NCI-H2196 treated with DMSO at 0.1 percent for 48 hours (cell line): Measurements from ENCODE around the gene CILP.
A peak's percentile ranks its signal among the peaks of the same experiment; 100 is the strongest.
"Not testable (repeated sequence)": the region's sequence is repeated elsewhere in the genome, so short reads cannot be mapped to it uniquely, and the experiment has no call there.

Source experiments
- DNase-seq: peaks from one replicate; lab custom pipeline; 2025; ENCODE audit not compliant: unreplicated experiment; lab: John Stamatoyannopoulos, UW

Gene CILP

DNA sequence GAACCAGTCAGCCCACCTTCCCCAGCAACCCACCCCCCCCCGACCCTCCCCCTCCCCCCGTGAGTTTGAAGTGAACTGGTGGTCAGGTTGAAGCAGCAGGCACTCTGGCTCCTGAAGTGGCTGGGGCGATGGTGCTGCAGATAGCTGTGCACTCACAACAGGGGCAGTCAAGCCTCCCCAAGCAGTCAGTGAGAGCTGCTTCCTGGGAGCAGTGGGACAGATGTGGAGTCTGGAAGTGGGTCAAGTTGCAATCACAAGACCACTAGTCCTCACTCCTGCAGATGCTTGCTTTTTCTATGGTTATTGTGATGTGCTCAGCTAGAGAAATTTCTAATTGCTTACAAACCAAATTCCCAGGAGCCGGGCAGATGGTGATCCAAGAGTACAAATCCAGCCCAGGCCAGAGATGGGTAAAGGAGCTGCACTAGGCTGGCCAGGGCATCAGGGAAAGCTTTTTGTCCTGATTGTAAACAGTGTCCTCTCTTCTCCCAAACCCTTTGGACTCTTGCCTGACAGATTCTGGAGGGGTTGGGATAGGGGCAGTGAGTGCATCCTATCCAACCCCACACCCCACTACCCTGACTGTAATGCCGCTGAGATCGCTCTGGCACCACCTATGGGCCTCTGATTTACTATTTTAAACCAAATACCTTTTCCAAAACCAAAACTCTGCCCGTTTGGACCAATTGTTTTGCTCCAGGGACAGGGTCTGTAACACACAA is 16.3 kb downstream of the CILP start:
- DNase-seq = no peak

DNA sequence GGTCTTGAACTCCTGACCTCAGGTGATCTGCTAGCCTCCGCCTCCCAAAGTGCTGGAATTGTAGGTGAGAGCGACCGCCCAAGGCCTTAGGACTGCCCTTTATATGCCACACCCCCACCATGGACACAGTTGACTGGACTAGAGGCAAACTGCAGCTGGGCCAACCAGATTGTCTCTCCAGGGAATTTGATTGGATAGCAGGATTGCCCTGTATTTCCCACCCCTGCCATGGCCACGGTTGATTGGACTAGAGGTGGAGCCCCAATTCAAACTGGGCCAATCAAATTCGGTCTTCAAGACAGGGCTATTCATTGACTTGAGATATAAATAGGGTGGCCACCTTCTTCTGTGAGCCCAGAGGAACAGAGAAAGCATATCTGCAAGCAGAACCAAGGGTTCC is 19.3 kb downstream of the CILP start:
- no peak for DNase-seq

DNA sequence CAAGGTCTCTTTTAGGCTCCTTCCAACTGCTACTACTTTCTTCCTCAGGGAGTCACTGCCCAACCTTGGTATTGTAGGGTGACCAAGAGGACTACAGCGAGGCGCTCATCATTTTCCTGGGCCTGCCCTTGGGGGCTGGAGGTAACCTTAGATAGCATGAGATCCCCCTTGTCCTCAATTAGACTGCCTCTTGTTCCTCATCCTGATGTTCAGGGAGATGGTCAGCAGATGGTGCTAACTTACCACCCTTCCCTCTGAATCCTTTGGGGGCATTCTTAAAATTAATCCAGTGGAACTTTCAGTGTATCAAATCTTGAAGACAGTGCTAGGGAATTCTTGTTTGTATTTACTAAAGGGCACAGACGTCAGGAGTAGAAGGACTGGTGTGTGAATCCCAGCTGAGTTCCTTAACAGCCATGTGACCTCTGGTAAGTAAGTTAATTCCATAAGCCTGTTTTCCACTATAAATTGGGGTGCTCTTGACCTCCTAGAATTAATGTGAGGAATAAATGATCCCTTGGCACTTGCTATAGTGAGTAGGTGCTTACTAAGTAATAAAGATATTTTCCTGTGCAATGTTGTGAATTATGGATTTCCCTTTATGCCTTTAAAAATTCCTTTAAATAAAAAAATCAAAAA is 22.1 kb downstream of the CILP start:
- DNase-seq = peak; percentile 1

DNA sequence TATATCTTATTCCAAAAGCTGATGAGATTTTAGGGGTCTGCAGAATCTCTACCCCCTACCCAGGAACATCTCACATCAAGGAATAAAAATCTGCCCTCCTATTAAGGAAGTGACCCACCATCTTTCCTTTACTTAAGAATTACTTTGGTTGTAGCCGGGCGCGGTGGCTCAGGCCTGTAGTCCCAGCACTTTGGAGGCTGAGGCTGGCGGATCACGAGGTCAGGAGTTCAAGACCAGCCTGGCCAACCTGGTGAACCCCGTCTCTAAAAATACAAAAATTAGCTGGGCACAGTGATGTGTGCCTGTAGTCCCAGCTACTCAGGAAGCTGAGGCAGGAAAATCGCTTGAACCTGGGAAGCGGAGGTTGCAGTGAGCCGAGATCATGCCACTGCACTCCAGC is 22.8 kb downstream of the CILP start:
- DNase-seq = not testable (repeated sequence)

DNA sequence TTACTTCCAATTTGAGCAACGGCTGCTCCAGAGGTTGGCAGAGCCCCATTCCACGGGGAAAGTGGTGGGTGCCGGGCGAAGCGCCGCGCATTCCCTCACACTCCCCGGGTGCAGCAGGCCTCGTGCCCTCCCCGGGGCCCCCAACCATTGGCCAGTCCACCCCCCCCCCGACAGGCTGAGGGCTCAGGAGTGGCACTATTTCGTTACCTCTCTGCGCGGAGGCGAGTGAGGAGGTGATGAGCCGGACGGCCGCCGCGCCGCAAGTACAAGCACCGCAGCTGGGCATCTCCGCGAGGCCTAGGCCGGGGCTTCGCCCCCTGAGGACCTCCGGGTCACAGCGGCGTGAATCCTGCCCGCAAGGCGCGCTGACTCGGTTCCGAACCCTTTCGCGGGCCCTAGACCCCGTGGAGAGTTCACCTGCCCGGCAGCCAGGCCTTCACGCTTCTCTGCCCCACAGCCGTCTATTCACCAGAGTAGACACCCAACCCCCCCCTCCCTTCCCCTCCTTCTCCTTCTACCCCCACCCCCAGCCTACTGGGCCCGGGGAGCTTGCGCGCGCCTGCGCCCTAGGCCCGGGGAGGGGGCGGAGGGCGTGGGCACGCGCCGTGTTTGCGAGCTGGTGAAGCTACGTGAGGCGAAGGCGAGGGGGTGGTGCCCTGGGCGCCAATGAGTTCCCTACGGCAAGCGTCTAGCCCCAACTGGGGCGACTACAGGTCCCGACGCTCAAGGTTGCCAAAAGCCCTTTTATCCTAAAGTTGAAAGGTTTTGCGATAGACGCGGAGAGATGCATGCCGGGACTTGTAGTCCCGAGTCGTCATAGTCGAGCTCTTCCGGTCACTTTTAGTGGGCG is 26.2 kb downstream of the CILP start, which contains the start of gene CLPX:
Gene CLPX, minus strand, starts transcription at position 475 of the 850 bp plus-strand sequence. Its CDS starts 189 bp downstream, at position 286.
- peak; percentile 77 for DNase-seq

DNA sequence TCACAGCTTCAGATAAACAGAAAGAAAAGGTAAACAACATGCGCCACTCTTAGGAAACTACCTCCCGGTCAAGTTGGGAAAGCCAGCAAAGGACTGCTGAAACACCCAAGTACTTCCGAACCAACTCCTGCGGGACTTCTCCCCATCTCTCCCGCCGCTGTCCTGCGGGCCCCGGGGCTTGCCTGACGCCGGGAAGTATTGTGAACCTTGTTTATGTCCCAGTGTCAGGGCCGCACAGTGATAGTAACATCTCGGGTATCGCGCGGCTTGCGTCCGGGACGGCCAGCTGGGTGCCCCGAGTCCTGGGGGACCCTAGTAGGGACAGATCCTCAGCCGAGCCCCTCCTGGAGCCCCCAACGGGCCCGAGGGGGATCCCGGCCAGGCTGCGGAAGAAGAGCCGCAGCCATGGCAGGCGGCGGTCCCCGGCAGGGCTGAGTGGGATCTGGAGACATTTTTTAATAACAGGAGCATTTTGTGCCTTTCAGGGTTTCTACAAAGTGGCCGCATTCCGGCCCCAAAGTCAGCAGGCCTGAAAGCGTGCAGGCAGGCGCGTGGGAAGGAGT is 26.9 kb downstream of the CILP start:
- DNase-seq = no peak

DNA sequence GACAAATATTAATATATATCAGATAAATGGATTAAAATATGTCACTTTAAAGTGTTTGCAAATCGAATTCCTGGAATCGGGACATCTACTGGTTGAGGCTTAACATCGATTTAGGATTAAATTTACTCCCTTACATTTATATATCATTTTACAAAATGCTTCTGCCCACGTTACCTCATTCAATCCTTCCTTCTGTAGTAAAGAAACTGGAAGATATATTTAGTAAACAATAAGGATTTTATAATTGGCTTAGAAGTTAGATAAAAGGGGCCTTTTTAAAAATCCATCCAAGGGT is 27.5 kb downstream of the CILP start:
- no peak for DNase-seq

DNA sequence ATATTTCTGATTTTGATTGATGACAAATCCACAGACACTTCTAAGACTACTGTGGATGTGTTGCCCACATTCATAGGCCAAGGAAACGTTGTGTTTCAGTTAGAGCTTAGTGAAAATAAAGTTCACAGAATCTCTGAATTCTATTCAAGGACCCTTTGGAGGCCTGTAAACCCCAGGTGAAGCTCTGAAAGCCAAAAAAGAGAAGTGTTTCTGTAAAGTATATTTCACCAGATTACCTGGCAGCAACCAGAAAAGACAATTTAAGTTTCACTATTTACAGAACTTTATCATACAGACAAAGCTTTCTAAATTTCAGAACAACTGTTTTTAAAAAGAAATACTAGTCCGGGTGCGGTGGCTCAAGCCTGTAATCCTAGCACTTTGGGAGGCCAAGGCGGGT is 28.7 kb downstream of the CILP start:
- DNase-seq = no peak

DNA sequence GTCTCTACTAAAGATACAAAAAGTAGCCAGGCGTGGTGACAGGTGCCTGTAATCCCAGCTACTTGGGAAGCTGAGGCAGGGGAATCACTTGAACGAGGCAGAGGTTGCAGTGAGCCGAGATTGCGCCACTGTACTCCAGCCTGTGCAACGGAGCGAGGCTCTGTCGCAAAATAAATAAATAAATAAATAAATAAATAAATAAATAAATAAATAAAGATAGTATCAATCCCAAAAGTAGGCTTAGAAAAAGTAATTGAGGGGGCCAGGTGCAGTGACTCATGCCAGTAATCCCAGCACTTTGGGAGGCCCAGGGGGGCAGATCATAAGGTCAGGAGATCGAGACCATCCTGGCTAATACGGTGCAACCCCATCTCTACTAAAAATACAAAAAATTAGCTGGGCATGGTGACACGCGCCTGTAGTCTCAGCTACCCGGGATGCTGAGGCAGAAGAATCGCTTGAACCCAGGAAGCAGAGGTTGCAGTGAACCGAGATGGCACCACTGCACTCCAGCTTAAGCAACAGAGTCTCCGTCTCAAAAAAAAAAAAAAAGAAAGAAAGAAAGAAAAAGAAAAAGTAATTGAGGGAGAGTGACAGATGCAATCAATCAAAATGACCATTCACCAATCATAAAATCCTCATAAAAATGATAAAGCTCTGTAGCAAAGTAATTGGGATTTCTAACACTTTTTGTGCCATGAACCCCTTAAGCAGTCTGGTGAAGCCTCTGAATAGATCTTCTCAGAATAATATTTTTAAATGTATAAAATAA is 29.5 kb downstream of the CILP start:
- DNase-seq = not testable (repeated sequence)

DNA sequence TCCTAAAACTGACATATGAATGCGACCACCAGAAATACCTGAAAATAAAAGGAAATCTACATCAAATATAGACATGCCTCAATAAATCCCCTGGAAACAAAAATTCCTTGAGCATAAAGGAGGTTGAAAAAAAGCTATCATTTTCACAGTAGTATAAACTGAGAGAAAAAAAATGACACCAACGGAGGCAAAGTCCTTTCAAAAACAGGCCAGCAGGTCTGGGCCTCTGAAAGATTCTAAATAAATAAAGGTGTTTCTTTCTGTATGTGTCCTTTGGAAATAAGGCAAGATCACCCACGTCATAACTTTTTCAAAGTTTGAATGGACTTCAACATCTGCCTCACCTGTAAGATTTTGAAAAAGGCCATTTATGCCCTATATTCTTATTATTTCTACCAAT is 31.1 kb downstream of the CILP start:
- no peak for DNase-seq

DNA sequence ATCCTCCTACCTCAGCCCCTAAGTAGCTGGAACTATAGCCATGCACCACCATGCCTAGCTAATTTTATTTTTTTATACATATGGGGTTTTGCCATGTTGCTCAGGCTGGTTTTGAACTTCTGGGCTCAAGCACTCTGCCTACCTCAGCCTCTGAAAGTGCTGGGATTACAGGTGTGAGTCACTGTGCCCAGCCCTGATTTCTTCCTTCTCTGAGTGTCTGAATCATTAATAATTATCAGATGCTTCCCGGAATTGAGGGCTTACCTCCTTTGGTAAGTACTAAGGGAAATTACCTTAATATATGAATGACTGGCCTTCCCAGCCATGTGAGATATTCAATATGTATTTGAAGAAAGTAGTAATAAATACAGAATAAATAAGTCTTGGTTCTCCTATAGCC is 33.4 kb downstream of the CILP start:
- no peak for DNase-seq

DNA sequence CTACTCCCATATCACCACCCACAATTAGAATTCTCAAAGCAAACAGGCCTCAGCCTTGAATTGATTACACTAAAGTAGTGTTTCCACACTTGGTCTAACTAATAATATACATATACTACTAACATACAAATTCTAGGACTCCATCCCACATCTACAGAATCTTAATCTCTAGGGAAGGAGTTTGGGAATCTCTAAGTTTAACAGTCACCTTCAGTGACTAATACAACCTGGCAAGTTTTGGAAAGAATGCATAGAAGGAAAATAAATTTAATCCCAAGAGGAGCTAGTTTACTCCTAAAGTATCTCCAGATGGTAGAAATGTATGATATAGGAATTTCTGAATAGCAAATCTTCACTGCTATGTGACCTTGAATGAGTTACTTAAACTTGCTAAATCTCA is 35.2 kb downstream of the CILP start:
- no peak for DNase-seq

DNA sequence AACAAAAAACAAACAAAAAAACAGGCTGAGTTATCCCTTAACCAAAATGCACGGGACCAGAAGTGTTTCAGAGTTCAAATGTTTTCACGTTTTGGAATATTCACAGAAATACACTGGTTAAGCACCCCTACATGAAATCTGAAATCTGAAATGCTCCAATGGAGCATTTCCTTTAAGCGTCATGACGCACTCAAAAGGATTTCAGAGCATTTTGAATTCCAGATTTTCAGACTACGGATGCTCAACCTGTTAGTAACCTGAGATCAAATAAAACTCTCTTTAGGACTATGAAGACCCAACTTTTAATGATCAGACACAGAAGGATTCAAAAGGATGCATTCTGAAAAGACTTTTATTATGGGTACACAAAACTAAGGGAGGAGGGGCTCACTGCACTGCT is 35.8 kb downstream of the CILP start:
- no peak for DNase-seq

DNA sequence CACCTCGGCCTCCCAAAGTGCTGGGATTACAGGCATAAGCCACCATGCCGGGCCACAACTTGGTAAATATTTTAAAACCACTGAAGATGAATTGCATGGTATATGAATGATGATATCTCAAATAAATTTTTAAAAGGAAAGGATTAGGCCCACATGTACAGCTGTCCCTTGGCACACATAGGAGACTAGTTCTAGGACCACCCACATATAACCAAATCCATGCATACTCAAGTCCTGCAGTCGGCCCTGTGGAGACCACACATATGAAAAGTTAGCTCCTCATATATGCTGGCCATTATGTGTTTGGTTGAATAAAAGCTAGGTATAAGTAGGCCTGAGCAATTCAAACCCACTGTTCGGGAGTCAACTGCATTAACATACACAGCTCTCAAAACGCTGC is 36.8 kb downstream of the CILP start:
- no peak for DNase-seq

DNA sequence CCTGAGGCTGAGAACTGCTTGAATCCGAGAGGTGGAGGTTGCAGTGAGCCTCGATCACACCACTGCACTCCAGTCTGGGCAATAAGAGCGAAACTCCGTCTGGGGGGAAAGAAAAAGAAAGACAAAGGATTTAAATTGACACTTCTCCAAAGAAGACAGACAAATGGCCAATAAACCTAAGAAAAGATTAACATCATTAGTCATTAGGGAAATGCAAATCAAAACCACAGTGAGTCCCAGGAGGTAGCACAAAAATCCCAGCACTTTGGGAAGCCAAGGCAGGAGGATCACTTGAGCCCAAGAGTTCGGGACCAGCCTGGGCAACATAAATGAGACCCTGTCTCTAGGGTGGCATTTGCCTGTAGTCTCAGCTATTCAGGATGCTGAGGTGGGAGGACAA is 38.7 kb downstream of the CILP start:
- no peak for DNase-seq

DNA sequence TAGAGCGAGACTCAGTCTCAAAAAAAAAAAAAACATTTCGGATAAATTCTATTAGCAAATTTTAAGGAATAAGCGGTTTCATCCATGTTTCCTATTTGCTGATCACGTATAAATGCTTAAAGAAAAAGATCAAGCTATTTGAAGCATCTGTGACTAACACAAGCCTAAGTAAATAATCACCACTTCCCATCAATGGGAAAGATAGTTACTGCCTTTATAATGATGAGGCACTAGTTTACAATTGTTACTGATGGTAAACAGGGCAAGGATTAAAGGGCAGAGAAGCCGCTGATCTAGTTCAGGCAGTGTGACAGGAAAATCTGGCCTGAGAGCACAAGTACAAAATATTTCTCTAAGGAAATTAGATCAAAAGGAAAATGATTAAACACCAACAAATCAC is 39.8 kb downstream of the CILP start:
- no peak for DNase-seq

DNA sequence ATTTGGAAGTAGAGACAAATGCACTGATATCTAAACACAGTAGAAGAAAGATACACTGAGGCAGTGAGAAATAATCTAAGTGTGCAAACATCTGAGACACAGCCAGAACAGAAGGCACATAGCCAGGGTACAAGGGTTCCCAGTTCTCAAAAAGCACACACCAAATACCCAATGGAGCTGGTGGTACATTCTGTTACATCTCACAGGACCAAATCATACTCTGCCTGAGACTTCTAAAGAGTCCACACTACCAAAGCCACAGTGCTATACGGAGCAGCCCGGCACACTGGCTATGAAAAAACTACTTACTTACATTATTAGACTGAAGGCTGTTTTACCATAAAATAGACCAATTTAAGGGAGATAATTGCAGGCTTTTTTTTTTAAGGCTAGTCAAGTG is 45.4 kb downstream of the CILP start:
- DNase-seq = no peak

DNA sequence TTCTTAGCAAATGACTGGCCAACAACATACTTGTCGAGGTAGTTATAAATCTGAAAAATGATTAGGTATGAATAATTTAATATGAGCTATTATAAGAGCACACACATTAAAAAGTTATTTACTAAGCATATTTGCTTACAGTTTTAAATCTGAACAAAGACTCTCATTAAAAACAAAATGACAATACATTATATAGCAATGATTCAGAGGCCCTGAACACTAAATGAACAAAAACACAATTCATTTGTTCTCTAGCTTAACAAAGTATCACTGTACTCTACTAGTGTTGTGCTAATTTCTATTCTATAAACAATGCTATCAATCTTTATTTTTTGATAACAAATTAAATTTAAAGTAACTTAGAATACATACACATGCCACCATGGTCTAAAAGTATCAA is 47.1 kb downstream of the CILP start:
- DNase-seq = no peak

DNA sequence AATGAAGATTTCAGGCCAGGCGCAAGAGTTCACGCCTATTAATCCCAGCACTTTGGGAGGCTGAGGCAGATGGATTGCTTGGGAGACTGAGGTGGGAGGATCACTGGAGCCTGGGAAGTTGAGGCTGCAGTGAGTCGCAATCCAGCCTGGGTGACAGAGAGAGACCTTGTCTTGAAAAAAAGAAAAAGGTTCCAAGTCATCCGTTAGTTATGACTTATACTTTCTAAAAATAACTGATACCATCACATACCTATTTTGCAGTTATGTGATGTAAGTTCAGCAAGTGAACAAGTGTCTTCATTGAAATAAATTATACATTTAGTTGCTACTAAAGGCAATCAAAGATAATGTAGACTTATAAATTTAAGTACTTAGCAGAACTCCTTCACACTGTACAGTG is 48.2 kb downstream of the CILP start:
- no peak for DNase-seq

DNA sequence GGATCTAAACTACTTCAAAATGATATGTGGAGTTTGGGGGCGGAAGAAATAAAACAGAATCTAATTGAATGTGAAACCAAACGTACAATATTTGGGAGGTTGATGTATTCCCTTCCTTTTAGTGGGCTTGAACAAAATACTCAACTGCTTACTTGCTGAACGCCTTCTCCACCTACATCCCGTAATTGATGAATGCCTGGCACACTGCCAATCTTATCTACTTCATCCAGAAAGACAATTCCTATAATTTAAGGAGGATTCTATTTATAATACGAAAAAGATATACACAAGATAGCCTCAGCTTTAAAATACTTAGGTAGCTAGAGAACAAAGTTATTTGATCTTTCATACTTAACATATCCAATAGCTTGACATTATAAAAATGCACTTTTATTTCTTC is 54.6 kb downstream of the CILP start:
- no peak for DNase-seq

DNA sequence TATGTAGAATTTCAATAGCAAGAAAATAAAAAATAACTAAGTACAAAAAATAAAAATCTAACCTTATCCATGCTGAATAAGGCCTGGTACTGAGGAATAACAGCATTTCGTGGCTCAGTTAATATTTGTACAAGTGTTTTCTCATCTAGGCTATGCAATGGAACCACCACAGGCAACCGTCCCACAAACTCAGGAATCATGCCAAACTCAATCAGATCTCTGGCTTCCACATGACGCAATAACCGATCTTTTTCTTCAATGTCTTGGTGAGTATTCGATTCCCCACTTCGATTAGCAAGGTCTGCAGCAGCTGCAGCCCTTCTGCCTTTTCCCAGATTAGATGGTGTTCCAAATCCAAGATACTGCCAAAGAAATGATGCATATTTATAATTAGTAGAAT is 56.6 kb downstream of the CILP start:
- no peak for DNase-seq
